GM19240 (cell line): Measurements from ENCODE around the gene ECI2.
"Not testable (repeated sequence)": the region's sequence is repeated elsewhere in the genome, so short reads cannot be mapped to it uniquely, and the experiment has no call there.

Experiments used
- DNase-seq: peaks from one replicate; pipeline ENCODE4 v3.0.0; 2011; ENCODE audit warnings: low spot score; ENCODE audit not compliant: insufficient read length

ECI2 gene

DNA sequence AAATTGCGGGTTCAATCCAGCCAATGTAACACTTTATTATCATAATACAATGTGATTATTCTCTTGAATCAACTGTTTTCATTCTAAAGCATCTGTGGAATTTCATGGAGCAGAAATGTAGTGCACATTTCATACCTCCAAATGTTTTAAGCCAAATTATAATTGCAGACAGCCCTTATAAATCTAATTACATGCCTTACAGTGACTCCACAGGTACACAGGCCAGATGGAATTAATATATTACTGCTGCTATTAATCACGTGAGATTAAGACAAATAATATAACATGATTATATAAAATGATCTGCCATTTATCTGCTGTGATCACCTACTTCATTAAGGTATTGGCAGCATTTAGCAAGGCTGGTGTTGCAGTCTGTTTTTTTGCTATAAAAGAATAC is 9.7 kb upstream of the ECI2 start:
- DNase-seq: no peak

DNA sequence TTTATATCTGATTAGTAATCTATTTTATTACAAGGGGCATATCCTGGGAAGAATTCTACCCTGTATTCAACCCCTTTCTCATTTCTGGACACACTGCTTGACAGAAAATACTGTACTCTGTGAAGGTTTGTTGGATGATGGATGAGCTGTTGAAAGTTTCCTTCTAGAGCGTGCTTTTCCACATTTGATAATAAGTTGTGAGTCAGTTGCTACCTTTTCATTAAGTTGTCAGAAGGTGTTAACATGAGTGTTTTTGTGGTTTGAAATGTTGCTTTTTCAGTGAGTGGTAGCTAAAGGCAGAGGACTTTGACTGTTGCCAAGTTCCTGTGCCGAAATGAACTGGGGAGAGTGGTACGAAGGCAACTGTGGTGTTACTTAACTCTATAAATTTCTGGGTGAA is 3.9 kb upstream of the ECI2 start:
- no peak for DNase-seq

- DNase-seq: no peak
Measured at GRCh38 chr6:4138186-4138585, 2.8 kb upstream of the ECI2 start.

DNA sequence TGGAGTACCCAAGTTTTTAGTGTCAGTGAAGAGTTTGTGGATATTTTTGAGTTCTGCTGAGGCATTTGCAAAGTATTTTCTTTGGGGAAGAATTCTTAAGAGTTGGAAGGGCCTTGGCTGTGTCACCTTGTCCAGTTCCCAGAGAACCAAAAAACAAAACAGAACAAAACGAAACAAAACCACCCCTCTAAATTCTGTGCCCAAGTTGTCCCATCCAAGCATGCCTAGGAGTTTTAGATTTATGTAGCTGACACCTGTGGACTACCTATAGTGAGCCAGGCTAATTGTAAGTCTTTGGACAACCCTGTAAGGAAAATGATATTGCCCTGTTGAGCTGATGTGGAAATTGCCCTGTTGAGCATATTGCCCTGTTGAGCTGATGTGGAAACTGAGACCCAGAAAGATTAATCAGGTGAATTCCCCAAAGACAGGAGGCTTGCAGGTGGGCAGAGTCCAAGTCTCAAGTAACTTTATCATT is 1.0 kb upstream of the ECI2 start:
- DNase-seq: no peak

DNA sequence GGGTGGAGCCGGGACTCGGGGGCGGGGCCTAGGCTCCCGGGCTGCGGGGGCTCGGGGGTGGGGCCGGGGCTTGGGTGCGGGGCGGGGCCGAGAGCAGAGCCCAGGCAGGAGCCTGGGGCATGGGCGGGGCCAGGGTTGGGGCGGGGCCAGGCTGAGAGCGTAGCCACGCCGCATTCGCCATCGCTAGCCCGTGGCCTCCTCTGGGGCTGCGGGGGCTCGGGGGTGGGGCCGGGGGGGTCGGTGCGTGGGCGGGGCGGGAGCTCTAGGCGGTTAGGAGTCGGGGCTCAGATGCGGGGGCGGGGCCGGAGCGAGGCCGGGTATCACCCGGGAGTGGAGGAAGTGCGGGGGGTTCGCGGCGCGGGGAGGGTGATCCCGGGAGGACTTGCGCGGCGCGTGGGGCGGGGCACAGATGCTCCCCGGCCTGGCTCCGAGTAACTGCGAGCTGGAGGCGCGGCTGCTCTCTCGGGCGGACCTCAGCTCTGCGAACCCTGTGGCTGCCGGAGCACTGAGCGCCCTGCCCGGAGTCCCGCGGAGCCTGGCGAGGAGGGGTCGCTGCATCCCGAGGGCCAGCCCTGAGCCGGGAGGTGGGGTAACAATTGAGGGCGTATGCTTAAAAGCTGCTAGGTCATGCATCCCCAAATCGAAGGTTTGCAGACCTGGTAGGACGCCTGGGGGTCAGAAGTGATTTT is 434 bp upstream of the ECI2 start:
- DNase-seq: peak; percentile 76

- DNase-seq: no peak
Measured at GRCh38 chr6:4133941-4134838, 1.2 kb downstream of the ECI2 start.

- DNase-seq: no peak
Measured at GRCh38 chr6:4130357-4130987, 4.9 kb downstream of the ECI2 start.

GRCh38 chr6:4129446-4129845 is 5.9 kb downstream of the ECI2 start:
- DNase-seq: no peak

- DNase-seq: no peak
Measured at GRCh38 chr6:4128748-4129147, 6.6 kb downstream of the ECI2 start.

DNA sequence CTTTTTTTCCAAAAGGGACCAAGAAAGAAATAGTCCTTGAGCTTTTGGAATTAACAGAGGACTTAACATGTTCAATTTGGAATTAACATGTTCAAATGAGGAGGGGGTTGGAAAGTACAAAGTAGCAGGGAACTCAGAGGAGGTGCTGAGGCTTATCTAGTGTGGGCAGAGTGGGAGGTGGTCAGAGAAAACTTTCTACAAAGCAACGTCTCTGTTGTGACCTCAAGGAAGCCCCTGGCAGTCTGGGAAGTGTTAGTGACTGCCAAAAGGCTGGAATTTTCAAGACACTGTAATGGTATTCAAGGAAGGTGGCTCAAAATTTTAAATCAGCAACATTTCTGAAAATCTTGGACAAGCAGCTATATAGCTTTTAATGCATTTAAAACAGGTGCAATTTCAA is 7.3 kb downstream of the ECI2 start:
- no peak for DNase-seq

- no peak for DNase-seq
Measured at GRCh38 chr6:4125933-4126864, 9.2 kb downstream of the ECI2 start.

- DNase-seq: no peak
Measured at GRCh38 chr6:4125500-4125899, 9.9 kb downstream of the ECI2 start.

GRCh38 chr6:4124351-4124750 is 11.0 kb downstream of the ECI2 start:
- no peak for DNase-seq

GRCh38 chr6:4115741-4116140 is 19.6 kb downstream of the ECI2 start:
- no peak for DNase-seq

DNA sequence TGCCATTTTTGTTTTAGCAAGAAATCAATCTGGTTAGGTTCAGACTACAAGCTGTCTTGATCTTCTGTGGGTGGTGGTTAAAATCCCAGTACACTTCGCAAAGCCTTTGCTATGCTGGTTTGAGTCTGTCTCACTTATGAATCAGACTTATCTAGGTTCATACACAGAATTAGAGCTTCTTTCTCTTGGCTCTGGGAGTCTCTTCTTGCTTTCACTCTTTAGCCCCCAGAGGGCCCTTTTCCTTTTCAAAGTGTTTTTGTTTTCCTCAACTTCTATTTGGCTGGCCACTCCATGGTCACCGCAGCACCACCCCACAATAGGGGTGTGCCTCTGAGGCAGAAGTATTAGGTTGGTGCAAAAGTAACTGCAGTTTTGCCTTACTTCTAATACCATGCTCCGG is 21.3 kb downstream of the ECI2 start:
- DNase-seq: no peak

DNA sequence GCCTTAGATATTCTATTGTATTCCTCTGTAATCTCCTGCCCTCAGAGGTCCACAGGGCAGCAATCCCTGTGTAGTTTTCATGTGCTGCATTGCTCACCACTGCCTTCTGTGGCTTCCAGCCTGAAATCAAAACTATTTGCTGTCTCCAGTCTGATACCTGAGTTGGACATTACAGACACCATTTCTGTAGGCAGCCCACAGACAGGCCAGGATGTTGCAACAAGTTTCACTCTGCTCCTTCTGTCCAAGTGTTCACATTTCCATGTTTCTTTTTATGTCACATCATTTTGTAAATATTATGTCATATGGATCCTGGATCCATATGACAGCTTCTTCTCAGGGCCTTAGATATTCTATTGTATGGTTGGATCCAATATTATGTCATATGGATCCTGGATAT is 21.7 kb downstream of the ECI2 start:
- DNase-seq: no peak

DNA sequence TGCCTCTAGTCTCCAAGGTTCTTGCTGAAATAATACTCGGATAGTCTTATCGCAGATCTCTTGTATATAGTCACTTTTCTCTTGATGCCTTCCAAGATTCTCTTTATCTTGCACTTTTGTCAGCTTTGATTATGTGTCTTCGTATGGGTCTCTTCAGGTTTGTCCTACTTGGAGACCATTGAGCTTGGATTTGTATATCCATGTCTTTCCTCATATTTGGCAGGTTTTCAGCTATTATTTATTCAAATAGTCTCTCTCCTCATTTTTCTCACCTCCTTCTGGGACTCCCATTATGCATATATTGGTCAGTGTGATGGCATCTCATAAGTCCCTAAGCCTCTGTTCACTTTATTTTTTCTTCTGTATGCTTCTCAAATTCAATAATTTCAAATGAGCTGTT is 23.0 kb downstream of the ECI2 start:
- no peak for DNase-seq

DNA sequence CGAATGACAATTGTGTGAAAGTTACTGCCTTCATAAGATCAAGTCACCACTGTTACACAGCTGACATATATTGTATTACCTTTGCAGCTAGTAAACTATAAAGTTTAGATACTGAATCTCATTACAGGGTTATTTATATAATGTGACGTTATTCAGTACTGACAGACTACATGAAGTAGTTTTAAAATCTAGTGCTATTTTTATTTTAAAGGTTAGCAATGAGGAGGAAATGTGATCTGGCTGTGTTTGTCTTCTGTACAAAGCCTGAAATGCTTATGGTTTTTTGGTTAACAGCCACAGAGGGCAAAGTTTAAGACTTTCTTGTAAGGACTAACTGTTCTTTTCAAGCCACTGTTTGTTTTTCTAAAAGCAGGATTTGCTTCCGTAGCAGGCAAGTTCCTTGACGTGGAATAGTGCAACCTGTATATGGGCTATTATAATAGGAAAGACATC is 26.0 kb downstream of the ECI2 start:
- not testable (repeated sequence) for DNase-seq

GRCh38 chr6:4108561-4109093 is 26.7 kb downstream of the ECI2 start:
- DNase-seq: no peak

GRCh38 chr6:4107873-4108272 is 27.5 kb downstream of the ECI2 start:
- DNase-seq: no peak
